Measurements from ENCODE around the gene C2CD5. TPM values are rescaled to one million over a fixed set of nuclear protein-coding genes. Genes with fewer than 3 reads are reported as not detected.

Gene C2CD5, protein sequence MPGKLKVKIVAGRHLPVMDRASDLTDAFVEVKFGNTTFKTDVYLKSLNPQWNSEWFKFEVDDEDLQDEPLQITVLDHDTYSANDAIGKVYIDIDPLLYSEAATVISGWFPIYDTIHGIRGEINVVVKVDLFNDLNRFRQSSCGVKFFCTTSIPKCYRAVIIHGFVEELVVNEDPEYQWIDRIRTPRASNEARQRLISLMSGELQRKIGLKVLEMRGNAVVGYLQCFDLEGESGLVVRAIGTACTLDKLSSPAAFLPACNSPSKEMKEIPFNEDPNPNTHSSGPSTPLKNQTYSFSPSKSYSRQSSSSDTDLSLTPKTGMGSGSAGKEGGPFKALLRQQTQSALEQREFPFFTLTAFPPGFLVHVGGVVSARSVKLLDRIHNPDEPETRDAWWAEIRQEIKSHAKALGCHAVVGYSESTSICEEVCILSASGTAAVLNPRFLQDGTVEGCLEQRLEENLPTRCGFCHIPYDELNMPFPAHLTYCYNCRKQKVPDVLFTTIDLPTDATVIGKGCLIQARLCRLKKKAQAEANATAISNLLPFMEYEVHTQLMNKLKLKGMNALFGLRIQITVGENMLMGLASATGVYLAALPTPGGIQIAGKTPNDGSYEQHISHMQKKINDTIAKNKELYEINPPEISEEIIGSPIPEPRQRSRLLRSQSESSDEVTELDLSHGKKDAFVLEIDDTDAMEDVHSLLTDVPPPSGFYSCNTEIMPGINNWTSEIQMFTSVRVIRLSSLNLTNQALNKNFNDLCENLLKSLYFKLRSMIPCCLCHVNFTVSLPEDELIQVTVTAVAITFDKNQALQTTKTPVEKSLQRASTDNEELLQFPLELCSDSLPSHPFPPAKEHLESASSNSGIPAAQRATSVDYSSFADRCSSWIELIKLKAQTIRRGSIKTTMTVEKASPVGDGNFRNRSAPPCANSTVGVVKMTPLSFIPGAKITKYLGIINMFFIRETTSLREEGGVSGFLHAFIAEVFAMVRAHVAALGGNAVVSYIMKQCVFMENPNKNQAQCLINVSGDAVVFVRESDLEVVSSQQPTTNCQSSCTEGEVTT
- 50.2 TPM for total RNA-seq
- long read RNA-seq, full-length matches to known transcripts = 5 of 22 reads
- long read RNA-seq, partial matches to known transcripts = 13 of 22 reads
- long read RNA-seq, other reads (novel, unspliced or antisense) = 4 of 22 reads

DNA sequence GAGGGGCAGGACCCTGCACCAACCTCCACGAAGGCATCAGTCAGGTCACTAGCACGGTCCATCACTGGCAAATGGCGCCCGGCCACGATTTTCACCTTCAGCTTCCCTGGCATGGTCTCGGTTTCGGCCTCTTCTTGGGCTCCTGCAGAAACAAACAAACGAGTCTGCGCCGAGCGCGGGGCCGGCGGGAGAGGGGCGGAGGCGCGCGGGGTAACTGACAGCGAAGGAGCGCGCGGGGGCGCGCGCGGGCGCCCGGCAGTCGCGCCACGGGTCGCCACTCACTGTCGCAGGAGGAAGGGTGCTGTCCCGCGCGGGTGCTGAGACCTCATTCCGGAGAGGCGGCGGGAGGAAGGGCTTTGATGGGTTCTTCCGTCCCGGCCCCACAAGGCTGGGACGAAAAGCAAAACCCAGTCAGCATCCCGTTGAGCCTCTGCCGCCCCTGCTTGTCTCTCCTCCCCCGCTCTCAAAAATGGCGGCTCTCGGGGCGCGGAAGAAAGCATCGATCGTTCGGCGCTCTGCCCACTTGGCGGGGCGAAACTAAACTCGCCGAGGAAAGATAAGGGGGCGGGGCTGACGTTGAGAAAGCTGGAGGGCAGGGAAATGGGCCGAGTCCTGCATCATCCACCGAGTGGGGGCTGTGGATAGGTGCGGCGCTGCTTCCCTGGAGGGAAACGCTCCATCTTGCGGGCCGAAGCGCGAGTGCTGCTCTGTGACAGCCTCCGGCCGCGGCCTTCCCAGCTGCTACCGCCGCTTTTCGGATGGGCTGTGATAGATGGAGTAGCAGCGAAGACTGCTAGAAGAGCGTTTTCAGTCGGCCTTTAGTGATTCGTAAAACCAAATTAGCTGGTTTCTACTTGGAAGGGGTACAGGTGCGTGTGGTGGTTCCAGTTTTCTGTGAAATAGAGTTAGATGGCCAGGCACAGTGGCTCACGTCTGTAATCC lies at the start of gene C2CD5:
Gene C2CD5 (minus strand): TSS at position 505 of the 942 bp plus-strand sequence. CDS start 392 bp downstream, at position 113.
- ATAC-seq = peak; percentile 97
- intact Hi-C loops (cut with DNase I) = no loop called here

DNA sequence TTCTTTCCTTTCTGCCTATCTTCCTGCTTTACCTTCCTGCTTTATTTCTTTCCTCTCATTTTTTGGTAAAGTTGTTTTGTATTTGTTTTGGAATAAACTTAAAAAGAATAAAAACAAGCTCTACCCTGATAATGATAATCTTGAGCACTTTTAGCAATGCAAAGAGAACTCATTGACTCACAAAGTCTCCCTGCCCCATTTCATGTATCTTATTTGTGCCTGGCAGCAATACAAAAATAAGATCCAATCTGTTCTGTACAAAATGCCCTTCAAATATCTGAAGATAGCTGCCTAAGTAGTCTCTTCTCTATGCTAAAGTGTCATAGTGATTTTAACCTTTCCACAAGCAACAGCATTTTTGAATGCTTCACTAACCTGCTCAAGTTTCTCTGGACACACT lies 49.5 kb upstream of the C2CD5 start:
- no peak for ATAC-seq
- Histone ChIP-seq H3K27me3 (ENCODE audit: low read depth) (no peaks in the 10 kb centered on the region), H3K27ac (no peak overlapping the region), H3K4me1 (no peaks in the 10 kb centered on the region), H3K4me3 (no peak overlapping the region), H3K36me3 (no peaks in the 10 kb centered on the region), H3K9me3 (no peaks in the 10 kb centered on the region)
- TF ChIP-seq, protein P1, sequence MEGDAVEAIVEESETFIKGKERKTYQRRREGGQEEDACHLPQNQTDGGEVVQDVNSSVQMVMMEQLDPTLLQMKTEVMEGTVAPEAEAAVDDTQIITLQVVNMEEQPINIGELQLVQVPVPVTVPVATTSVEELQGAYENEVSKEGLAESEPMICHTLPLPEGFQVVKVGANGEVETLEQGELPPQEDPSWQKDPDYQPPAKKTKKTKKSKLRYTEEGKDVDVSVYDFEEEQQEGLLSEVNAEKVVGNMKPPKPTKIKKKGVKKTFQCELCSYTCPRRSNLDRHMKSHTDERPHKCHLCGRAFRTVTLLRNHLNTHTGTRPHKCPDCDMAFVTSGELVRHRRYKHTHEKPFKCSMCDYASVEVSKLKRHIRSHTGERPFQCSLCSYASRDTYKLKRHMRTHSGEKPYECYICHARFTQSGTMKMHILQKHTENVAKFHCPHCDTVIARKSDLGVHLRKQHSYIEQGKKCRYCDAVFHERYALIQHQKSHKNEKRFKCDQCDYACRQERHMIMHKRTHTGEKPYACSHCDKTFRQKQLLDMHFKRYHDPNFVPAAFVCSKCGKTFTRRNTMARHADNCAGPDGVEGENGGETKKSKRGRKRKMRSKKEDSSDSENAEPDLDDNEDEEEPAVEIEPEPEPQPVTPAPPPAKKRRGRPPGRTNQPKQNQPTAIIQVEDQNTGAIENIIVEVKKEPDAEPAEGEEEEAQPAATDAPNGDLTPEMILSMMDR (IDR thresholded peaks at IDR 0.05) = no peak
- DNase-seq = no peak
- intact Hi-C loops (cut with DNase I) = no loop called here

More for the DNA sequence above, at the start of gene C2CD5:
- Histone ChIP-seq H3K27me3 (ENCODE audit: low read depth) (no peaks in the 10 kb centered on the region), H3K9me3 (no peaks in the 10 kb centered on the region), H3K27ac (peak within 1 kb of the TSS; percentile 96), H3K36me3 (no peaks in the 10 kb centered on the region), H3K4me1 (peaks cover 31% of the 10 kb centered on the region), H3K4me3 (peak within 1 kb of the TSS; percentile 82)
- TF ChIP-seq, protein P1 (IDR thresholded peaks at IDR 0.05) = peak; percentile 38
- DNase-seq = peak; percentile 98

DNA sequence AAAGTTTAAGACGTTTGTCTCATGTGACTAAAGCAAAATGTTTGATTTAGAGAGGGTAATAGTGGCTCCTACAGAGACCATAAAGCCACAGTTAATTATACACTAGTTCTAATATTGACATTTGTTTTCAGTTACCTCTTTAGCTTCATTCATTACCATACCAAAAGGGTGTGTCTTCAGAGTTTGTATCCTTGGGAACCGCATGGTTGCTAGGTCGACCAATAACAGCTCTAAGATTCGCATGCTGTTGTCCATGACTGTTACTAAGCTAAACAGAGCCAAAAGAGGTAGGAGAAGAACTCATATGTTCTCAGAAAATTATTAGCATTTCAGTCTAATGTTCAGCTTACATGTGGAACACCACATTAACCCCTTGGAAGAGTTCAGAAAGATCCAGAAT lies 44.5 kb upstream of the C2CD5 start:
- H3K27ac ChIP-seq = no peak overlapping the region

DNA sequence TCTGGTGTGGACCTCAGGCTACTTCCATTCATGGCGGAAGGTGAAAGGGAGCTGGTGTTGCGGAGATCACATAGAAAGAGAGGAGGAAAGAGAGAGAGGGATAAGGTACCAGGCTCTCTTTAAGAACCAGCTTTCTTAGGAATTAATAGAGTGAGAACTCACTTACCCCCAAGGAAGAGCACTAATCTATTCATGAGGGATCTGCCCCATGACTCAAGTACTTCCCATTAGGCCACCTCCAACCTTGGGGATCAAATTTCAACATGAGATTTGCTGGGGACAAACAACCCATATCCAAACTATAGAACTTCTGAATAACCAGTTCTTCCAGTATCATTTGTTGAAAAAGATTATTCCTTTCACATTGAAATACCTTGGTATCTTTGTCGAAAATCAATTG lies 34.0 kb upstream of the C2CD5 start:
- Histone ChIP-seq H3K27ac (no peak overlapping the region), H3K4me1 (no peaks in the 10 kb centered on the region), H3K4me3 (no peak overlapping the region), H3K27me3 (ENCODE audit: low read depth) (no peaks in the 10 kb centered on the region), H3K36me3 (no peaks in the 10 kb centered on the region), H3K9me3 (no peaks in the 10 kb centered on the region)
- intact Hi-C loops (cut with DNase I) = no loop called here
- TF ChIP-seq, protein P1 (IDR thresholded peaks at IDR 0.05) = no peak
- no peak for ATAC-seq
- DNase-seq = no peak

More for the DNA sequence above, 44.5 kb upstream of the C2CD5 start:
- H3K9me3 ChIP-seq = no peaks in the 10 kb centered on the region
- peak; percentile 80 to 90 for ATAC-seq
- DNase-seq = no peak
- intact Hi-C loops (cut with DNase I) = no loop called here
- no peaks in the 10 kb centered on the region for H3K4me1 ChIP-seq
- no peaks in the 10 kb centered on the region for H3K36me3 ChIP-seq
- no peak overlapping the region for H3K4me3 ChIP-seq
- TF ChIP-seq, protein P1 (IDR thresholded peaks at IDR 0.05) = no peak
- H3K27me3 ChIP-seq (ENCODE audit: low read depth) = no peaks in the 10 kb centered on the region

All from lower lobe of right lung (tissue), 2 donors.